ENCODE results near the gene TEX13D. TPM values are rescaled to one million over a fixed set of nuclear protein-coding genes. Genes with fewer than 3 reads are reported as not detected.
"Not testable (repeated sequence)": the region's sequence is repeated elsewhere in the genome, so short reads cannot be mapped to it uniquely, and the experiment has no call there.

TEX13D gene
- total and polyA plus RNA-seq, 2 donors (not counting 3 experiments of a cell fraction or from before 2014, with no cell fraction given): not detected

- Histone ChIP-seq H3K36me3 (ENCODE audit: control insufficient read depth in 2 of 2, extremely low read depth in 1 of 2, insufficient read depth in 2 of 2, low read length in 2 of 2) (no peaks in the 10 kb centered on the region), H3K79me2 (ENCODE audit: control insufficient read depth, insufficient read depth, low read length) (no peaks in the 10 kb centered on the region), H3K9ac (replicated peaks; ENCODE audit: extremely low read depth, insufficient read depth, low read length) (no peak overlapping the region), H3K27me3 (ENCODE audit: control insufficient read depth in 2 of 2, insufficient read depth in 2 of 2, low read length in 2 of 2) (no peaks in the 10 kb centered on the region), H4K20me1 (replicated peaks; ENCODE audit: control insufficient read depth, extremely low read depth, insufficient read depth, low read length) (no peaks in the 10 kb centered on the region), H3K4me1 (ENCODE audit: control insufficient read depth, extremely low read depth, insufficient read depth, low read length) (no peaks in the 10 kb centered on the region), H3K27ac (ENCODE audit: insufficient read depth, low read depth, low read length) (no peak overlapping the region), H3K4me2 (ENCODE audit: insufficient read depth, low read length) (no peak overlapping the region), H3K9me3 (replicated peaks; ENCODE audit: control insufficient read depth, insufficient read depth, low read length) (no peaks in the 10 kb centered on the region), H3K4me3 (replicated peaks in 1 of 3; ENCODE audit: insufficient read depth in 1 of 3, low read depth in 1 of 3, low read length in 3 of 3) (no peak overlapping the region), H3K9me1 (replicated peaks; ENCODE audit: control insufficient read depth, extremely low read depth, insufficient read depth, low read length) (no peaks in the 10 kb centered on the region), H2AFZ (ENCODE audit: low read depth, low read length) (no peak overlapping the region)
- ChIA-PET CTCF (no interaction called here), POLR2A (no interaction called here)
- dilution Hi-C loops (cut with MboI; ENCODE audit: extremely low pct_ligation_motif_present, low sequenced_read_pairs): no loop called here
- intact Hi-C loops (cut with micrococcal nuclease): no loop called here
- BruUV-seq (replicated peaks): no TSS peak
- no peak for DNase-seq (ENCODE audit: low read depth, low spot score)
- no peak for FAIRE-seq
- TF ChIP-seq FOS (IDR thresholded peaks at IDR 0.05; ENCODE audit: borderline replicate concordance, insufficient read depth, low read length) (no peak), POLR2AphosphoS5 (IDR thresholded peaks at IDR 0.05; ENCODE audit: insufficient read depth, low read depth, low read length) (no peak), EZH2 (IDR thresholded peaks at IDR 0.05; ENCODE audit: borderline replicate concordance, low read depth, low read length, severe bottlenecking) (no peak), GATA2 (IDR thresholded peaks at IDR 0.05; ENCODE audit: insufficient read depth, insufficient read length, low read depth, low read length) (no peak), POLR2A (IDR thresholded peaks at IDR 0.05; ENCODE audit: low read depth, low read length) (no peak), JUN (IDR thresholded peaks at IDR 0.05; ENCODE audit: borderline replicate concordance, insufficient read depth, insufficient read length, low read depth) (no peak), MYC (IDR thresholded peaks at IDR 0.05; ENCODE audit: low read depth, low read length) (no peak), CTCF (IDR thresholded peaks at IDR 0.05; ENCODE audit: extremely low read depth in 1 of 2, insufficient read depth in 1 of 2, low read depth in 1 of 2, low read length in 2 of 2) (no peak), MAX (IDR thresholded peaks at IDR 0.05; ENCODE audit: insufficient read depth, insufficient read length) (no peak)
Measured at GRCh38 chrX:124293810-124294209, 38.6 kb upstream of the TEX13D start.

- H4K20me1 ChIP-seq (replicated peaks; ENCODE audit: control insufficient read depth, extremely low read depth, insufficient read depth, low read length); CTCF ChIA-PET; DNase-seq (ENCODE audit: low read depth, low spot score); intact Hi-C loops (cut with micrococcal nuclease); H3K9me1 ChIP-seq (replicated peaks; ENCODE audit: control insufficient read depth, extremely low read depth, insufficient read depth, low read length); H3K9ac ChIP-seq (replicated peaks; ENCODE audit: extremely low read depth, insufficient read depth, low read length); H3K79me2 ChIP-seq (ENCODE audit: control insufficient read depth, insufficient read depth, low read length); dilution Hi-C loops (cut with MboI; ENCODE audit: extremely low pct_ligation_motif_present, low sequenced_read_pairs); H3K4me3 ChIP-seq (replicated peaks in 1 of 3; ENCODE audit: insufficient read depth in 1 of 3, low read depth in 1 of 3, low read length in 3 of 3); BruUV-seq (replicated peaks); H3K27me3 ChIP-seq (ENCODE audit: control insufficient read depth in 2 of 2, insufficient read depth in 2 of 2, low read length in 2 of 2); H3K27ac ChIP-seq (ENCODE audit: insufficient read depth, low read depth, low read length); POLR2A ChIA-PET; H3K9me3 ChIP-seq (replicated peaks; ENCODE audit: control insufficient read depth, insufficient read depth, low read length); H3K4me1 ChIP-seq (ENCODE audit: control insufficient read depth, extremely low read depth, insufficient read depth, low read length); H3K36me3 ChIP-seq (ENCODE audit: control insufficient read depth in 2 of 2, extremely low read depth in 1 of 2, insufficient read depth in 2 of 2, low read length in 2 of 2); H2AFZ ChIP-seq (ENCODE audit: low read depth, low read length); FAIRE-seq; H3K4me2 ChIP-seq (ENCODE audit: insufficient read depth, low read length): not testable (repeated sequence)
Measured at GRCh38 chrX:124299323-124299722, 33.1 kb upstream of the TEX13D start.
